Chondrocyte (in vitro differentiated cells): ENCODE results near the gene FMNL2. TPM values are rescaled to one million over a fixed set of nuclear protein-coding genes. Genes with fewer than 3 reads are reported as not detected.

Source experiments
- DNase-seq: peaks from one replicate; pipeline ENCODE4 v3.0.0; 2021; ENCODE audit warnings: mixed read lengths, low spot score
- H3K27ac Mint-ChIP-seq: one replicate; pipeline ENCODE4 v1.8.0; 2021; ENCODE audit warnings: mild to moderate bottlenecking, moderate library complexity, mixed read lengths; ENCODE audit not compliant: unreplicated experiment
- H3K27me3 Mint-ChIP-seq: 2 replicates; pipeline ENCODE4 v1.8.0; 2021; ENCODE audit warnings: low read depth, mixed read lengths
- H3K36me3 Mint-ChIP-seq: 2 replicates; pipeline ENCODE4 v1.8.0; 2021; ENCODE audit warnings: low read depth, mixed read lengths
- H3K4me1 Mint-ChIP-seq: 2 replicates; pipeline ENCODE4 v1.8.0; 2021; ENCODE audit warnings: low read depth, mild to moderate bottlenecking, mixed read lengths
- H3K4me3 Mint-ChIP-seq: one replicate; pipeline ENCODE4 v1.8.0; 2021; ENCODE audit warnings: mild to moderate bottlenecking, moderate library complexity, mixed read lengths; ENCODE audit not compliant: unreplicated experiment
- H3K9me3 Mint-ChIP-seq: 2 replicates; pipeline ENCODE4 v1.8.0; 2021; ENCODE audit warnings: low read depth, mixed read lengths
- CTCF ChIP-seq: fragments of 200-600 bp; sonication (generic); IDR thresholded peaks from 2 replicates; pipeline ENCODE4 v1.5.0; 2021; ENCODE audit warnings: antibody characterized with exemption, mild to moderate bottlenecking, moderate library complexity
- total RNA-seq: library from RNA; stranded (reverse); gene quantifications from 3 replicates; pipeline ENCODE4 v1.2.1, GENCODE V29; 2021

FMNL2 gene
- total RNA-seq, 1 donor from 2014 or later: 33.9 TPM

GRCh38 chr2:152655880-152656279 is 320.9 kb downstream of the FMNL2 start:
- H3K27me3 Mint-ChIP-seq: no peaks in the 10 kb centered on the region
- no peak for TF ChIP-seq CTCF
- no peak overlapping the region for H3K4me3 Mint-ChIP-seq
- H3K4me1 Mint-ChIP-seq: no peaks in the 10 kb centered on the region
- DNase-seq: no peak
- peaks cover 24% of the 10 kb centered on the region for H3K36me3 Mint-ChIP-seq
- no peak overlapping the region for H3K27ac Mint-ChIP-seq
- no peaks in the 10 kb centered on the region for H3K9me3 Mint-ChIP-seq

- H3K4me3 Mint-ChIP-seq: no peak overlapping the region
- no peak overlapping the region for H3K27ac Mint-ChIP-seq
- H3K9me3 Mint-ChIP-seq: no peaks in the 10 kb centered on the region
- DNase-seq: no peak
- peaks cover 21% of the 10 kb centered on the region for H3K36me3 Mint-ChIP-seq
- TF ChIP-seq CTCF: no peak
- H3K4me1 Mint-ChIP-seq: no peaks in the 10 kb centered on the region
- H3K27me3 Mint-ChIP-seq: no peaks in the 10 kb centered on the region
Observed at GRCh38 chr2:152657043-152657442, 322.1 kb downstream of the FMNL2 start.

GRCh38 chr2:152658221-152658620 is 323.2 kb downstream of the FMNL2 start:
- no peak for DNase-seq
- H3K4me1 Mint-ChIP-seq: no peaks in the 10 kb centered on the region
- no peaks in the 10 kb centered on the region for H3K27me3 Mint-ChIP-seq
- no peak overlapping the region for H3K27ac Mint-ChIP-seq
- H3K4me3 Mint-ChIP-seq: no peak overlapping the region
- TF ChIP-seq CTCF: no peak
- no peaks in the 10 kb centered on the region for H3K9me3 Mint-ChIP-seq
- peaks cover 26% of the 10 kb centered on the region for H3K36me3 Mint-ChIP-seq

GRCh38 chr2:152661076-152661475 is 326.1 kb downstream of the FMNL2 start:
- H3K4me1 Mint-ChIP-seq: no peaks in the 10 kb centered on the region
- H3K27ac Mint-ChIP-seq: no peak overlapping the region
- no peak for TF ChIP-seq CTCF
- no peaks in the 10 kb centered on the region for H3K9me3 Mint-ChIP-seq
- no peak for DNase-seq
- H3K4me3 Mint-ChIP-seq: no peak overlapping the region
- H3K27me3 Mint-ChIP-seq: no peaks in the 10 kb centered on the region
- H3K36me3 Mint-ChIP-seq: peaks cover 36% of the 10 kb centered on the region

GRCh38 chr2:152664725-152665124 is 329.8 kb downstream of the FMNL2 start:
- no peaks in the 10 kb centered on the region for H3K27me3 Mint-ChIP-seq
- no peak overlapping the region for H3K27ac Mint-ChIP-seq
- no peaks in the 10 kb centered on the region for H3K9me3 Mint-ChIP-seq
- H3K4me1 Mint-ChIP-seq: no peaks in the 10 kb centered on the region
- no peak for DNase-seq
- no peak for TF ChIP-seq CTCF
- no peak overlapping the region for H3K4me3 Mint-ChIP-seq
- H3K36me3 Mint-ChIP-seq: peaks cover 38% of the 10 kb centered on the region
